Fibroblast of gingiva (primary cell): ENCODE results near the gene MARK1.
A peak's percentile ranks its signal among the peaks of the same experiment; 100 is the strongest.

ENCODE experiments used
- DNase-seq: peaks from one replicate; pipeline ENCODE4 v3.0.0-alpha.2; 2011; ENCODE audit warnings: low read depth

Gene MARK1

GRCh38 chr1:220711056-220711809, 183.3 kb downstream of the MARK1 start:
- DNase-seq = peak; percentile 34
